H1 (cell line): Measurements from ENCODE around the gene SETD1B. TPM values are rescaled to one million over a fixed set of nuclear protein-coding genes. Genes with fewer than 3 reads are reported as not detected.

Experiments used
- CBX5 ChIP-seq: fragments of 300-800, 300-1000 bp; sonication (generic); IDR thresholded peaks from 2 replicates; pipeline ENCODE4 v1.7.1; 2016; ENCODE audit warnings: antibody characterized with exemption, low read length, low read depth
- FOSL1 ChIP-seq: IDR thresholded peaks from 2 replicates; pipeline ENCODE4 v1.6.1; 2011; ENCODE audit warnings: mild to moderate bottlenecking, low read depth, low read length, moderate library complexity; ENCODE audit not compliant: insufficient read depth
- RBBP5 ChIP-seq: IDR thresholded peaks from 2 replicates; pipeline ENCODE4 v1.7.1; 2012; ENCODE audit warnings: low read depth, mild to moderate bottlenecking, inconsistent platforms, low read length, moderate library complexity, borderline replicate concordance
- polyA plus RNA-seq, 7 experiments: library from polyadenylated mRNA; depleted of rRNA in 3 of 7; stranded (reverse) in 5 of 7; unstranded in 2 of 7; fragments of >200 nt in 5 of 7; fragments of 200-250 nt in 2 of 7; gene quantifications; 1 replicate in 5 of 7; 2 replicates in 1 of 7; 4 replicates in 1 of 7; pipeline versions ENCODE4 v1.2.1 to v1.2.3, GENCODE V29; 2011 to 2013; ENCODE audit warnings: missing spikeins in 2 of 7, mixed read lengths in 2 of 7
- total RNA-seq: library from RNA; stranded (reverse); fragmentation: NEBNext Ultra II Directional; extraction: Animal tissue kit (Norgen Biotek cat#: 25700); gene quantifications from 2 replicates; pipeline ENCODE4 v1.2.1, GENCODE V29; 2021

SETD1B gene
- total and polyA plus RNA-seq, 2 of the 8 experiments (the other 6 are each of a cell fraction or from before 2014, with no cell fraction given): 1.3 to 17.7 TPM

GRCh38 chr12:121798787-121799155 is 5.0 kb upstream of the SETD1B start (continued):
- TF ChIP-seq CBX5: no peak
- no peak for TF ChIP-seq RBBP5
- no peak for TF ChIP-seq FOSL1
